ENCODE results near the gene WHRN. TPM values are rescaled to one million over a fixed set of nuclear protein-coding genes. Genes with fewer than 3 reads are reported as not detected.

The WHRN gene
- total RNA-seq, 4 donors from 2014 or later: 3.0 to 15.5 (median 6.6) TPM

DNA sequence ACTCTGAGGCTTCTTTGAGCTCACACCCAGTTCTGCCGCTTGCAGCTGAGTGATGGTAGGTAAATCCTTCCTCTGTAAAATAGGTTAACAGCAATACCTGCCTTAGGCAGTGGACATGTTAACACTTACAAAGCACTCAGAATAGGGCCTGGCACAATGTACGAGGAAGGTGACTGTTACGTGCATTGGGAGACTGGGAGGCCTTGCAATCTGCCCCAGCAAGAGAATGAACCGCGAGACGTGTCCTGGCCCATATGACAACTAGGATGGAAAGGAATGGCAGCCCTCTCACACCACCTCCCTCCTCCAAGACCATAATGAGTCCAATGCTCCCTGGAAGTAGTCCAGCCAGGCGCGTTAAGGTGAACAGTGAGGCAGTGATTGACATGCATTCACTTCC lies 94.4 kb downstream of the WHRN start:
- ATAC-seq (ENCODE audit: low FRiP score) (no peak), DNase-seq (ENCODE audit: low spot score) (no peak)
- no peak for TF ChIP-seq CTCF (IDR thresholded peaks at IDR 0.05)

- DNase-seq (ENCODE audit: low spot score) (no peak), ATAC-seq (ENCODE audit: low FRiP score) (no peak)
- no peak for TF ChIP-seq CTCF (IDR thresholded peaks at IDR 0.05)
These were observed 95.4 kb downstream of the WHRN start for GRCh38 chr9:114409842-114410241.

GRCh38 chr9:114409103-114409780 lies 96.0 kb downstream of the WHRN start:
- TF ChIP-seq CTCF (IDR thresholded peaks at IDR 0.05): no peak
- ATAC-seq (ENCODE audit: low FRiP score) (no peak), DNase-seq (ENCODE audit: low spot score) (no peak)

GRCh38 chr9:114408645-114409044 lies 96.6 kb downstream of the WHRN start:
- no peak for DNase-seq (ENCODE audit: low spot score)
- no peak for TF ChIP-seq CTCF (IDR thresholded peaks at IDR 0.05)
- ATAC-seq (ENCODE audit: low FRiP score): no peak

GRCh38 chr9:114407889-114408288 lies 97.4 kb downstream of the WHRN start:
- ATAC-seq (ENCODE audit: low FRiP score) (no peak), DNase-seq (ENCODE audit: low spot score) (no peak)
- TF ChIP-seq CTCF (IDR thresholded peaks at IDR 0.05): no peak

GRCh38 chr9:114406441-114406840 lies 98.8 kb downstream of the WHRN start:
- TF ChIP-seq CTCF (IDR thresholded peaks at IDR 0.05): no peak
- DNase-seq (ENCODE audit: low spot score): no peak
- ATAC-seq (ENCODE audit: low FRiP score): no peak

- ATAC-seq (ENCODE audit: low FRiP score) (peak; percentile 67), DNase-seq (ENCODE audit: low spot score) (peak; percentile 37)
- peak in 2 of 3 donors; percentile 30 to 38 for TF ChIP-seq CTCF (IDR thresholded peaks at IDR 0.05)
These were observed 99.8 kb downstream of the WHRN start for GRCh38 chr9:114405294-114406034.
